GM19351 (cell line): Measurements from ENCODE around the gene USP12.
"Not testable (repeated sequence)": the region's sequence is repeated elsewhere in the genome, so short reads cannot be mapped to it uniquely, and the experiment has no call there.

Experiments used
- ATAC-seq: cut with Tn5 transposase; IDR thresholded peaks from one replicate; pipeline ENCODE4 v1.9.1; 2021; ENCODE audit warnings: mild to moderate bottlenecking, moderate library complexity; ENCODE audit not compliant: unreplicated experiment

The USP12 gene

DNA sequence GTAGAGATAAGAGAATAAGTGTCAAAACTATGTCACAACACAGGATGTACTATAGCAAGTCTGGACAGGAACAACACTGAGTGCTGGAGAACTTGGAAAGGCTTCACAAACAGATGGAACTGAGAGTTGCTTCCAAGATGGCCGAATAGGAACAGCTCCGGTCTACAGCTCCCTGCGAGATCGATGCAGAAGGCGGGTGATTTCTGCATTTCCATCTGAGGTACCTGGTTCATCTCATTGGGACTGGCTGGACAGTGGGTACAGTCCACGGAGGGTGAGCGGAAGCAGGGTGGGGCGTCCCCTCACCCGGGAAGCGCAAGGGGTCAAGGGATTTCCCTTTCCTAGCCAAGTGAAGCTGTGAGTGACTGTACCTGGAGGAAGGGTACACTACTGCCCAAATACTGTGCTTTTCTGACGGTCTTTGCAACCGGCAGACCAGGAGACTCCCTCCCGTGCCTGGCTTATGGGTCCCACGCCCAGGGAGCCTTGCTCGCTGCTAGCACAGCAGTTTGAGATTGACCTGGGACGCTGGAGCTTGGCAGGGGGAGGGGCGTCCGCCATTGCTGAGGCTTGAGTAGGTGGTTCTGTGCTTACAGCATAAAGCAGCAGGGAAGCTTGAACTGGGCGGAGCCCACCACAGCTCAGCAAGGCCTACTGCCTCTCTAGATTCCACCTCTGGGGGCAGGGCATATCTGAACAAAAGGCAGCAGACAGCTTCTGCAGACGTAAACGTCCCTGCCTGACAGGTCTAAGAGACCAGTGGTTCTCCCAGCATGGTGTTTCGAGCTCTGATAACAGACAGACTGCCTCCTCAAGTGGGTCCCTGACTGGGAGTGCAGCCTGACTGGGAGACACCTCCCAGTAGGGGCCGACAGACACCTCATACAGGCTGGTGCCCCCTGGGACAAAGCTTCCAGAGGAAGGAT lies 46.0 kb downstream of the USP12 start:
- no peak for ATAC-seq

- ATAC-seq, result no peak
Observed at GRCh38 chr13:27124571-27124970, 47.0 kb downstream of the USP12 start.

DNA sequence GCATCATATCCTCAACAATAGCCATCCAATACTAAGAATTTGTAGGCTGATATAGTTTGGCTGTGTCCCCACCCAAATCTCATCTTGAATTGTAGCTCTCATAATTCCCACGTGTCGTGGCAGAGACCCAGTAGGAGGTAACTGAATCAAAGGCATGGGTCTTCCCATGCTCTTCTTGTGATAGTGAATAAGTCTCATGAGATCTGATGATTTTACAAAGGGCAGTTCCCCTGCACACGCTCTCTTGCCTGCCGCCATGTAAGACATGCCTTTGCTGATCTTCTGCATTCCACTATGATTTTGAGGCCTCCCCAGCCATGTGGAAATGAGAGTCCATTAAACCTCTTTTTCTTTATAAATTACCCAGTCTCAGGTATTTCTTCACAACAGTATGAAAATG lies 48.2 kb downstream of the USP12 start:
- ATAC-seq, result not testable (repeated sequence)

DNA sequence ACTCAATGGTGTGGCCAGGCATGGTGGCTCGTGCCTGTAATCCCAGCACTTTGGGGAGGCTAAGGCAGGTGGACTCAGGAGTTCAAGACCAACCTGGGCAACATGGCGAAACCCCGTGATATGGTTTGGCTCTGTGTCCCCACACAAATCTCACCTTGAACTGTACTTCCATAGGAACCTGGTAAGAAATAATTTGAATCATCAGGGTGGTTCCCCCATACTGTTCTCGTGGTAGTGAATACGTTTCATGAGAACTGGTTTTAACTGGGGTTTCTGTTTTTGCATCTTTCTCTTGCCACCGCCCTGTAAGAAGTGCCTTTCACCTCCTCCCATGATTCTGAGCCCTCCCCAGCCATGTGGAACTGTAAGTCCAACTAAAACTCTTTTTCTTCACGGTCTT lies 49.6 kb downstream of the USP12 start:
- no peak for ATAC-seq

GRCh38 chr13:27120811-27121210 lies 50.8 kb downstream of the USP12 start:
- ATAC-seq, result no peak

GRCh38 chr13:27120011-27120410 lies 51.6 kb downstream of the USP12 start:
- no peak for ATAC-seq

GRCh38 chr13:27118428-27119054 lies 53.1 kb downstream of the USP12 start:
- ATAC-seq, result no peak

- no peak for ATAC-seq
Observed at GRCh38 chr13:27117952-27118351, 53.7 kb downstream of the USP12 start.

GRCh38 chr13:27117158-27117557 lies 54.5 kb downstream of the USP12 start:
- ATAC-seq, result no peak

GRCh38 chr13:27113436-27113835 lies 58.2 kb downstream of the USP12 start:
- ATAC-seq, result no peak

- no peak for ATAC-seq
Observed at GRCh38 chr13:27112006-27112405, 59.6 kb downstream of the USP12 start.

DNA sequence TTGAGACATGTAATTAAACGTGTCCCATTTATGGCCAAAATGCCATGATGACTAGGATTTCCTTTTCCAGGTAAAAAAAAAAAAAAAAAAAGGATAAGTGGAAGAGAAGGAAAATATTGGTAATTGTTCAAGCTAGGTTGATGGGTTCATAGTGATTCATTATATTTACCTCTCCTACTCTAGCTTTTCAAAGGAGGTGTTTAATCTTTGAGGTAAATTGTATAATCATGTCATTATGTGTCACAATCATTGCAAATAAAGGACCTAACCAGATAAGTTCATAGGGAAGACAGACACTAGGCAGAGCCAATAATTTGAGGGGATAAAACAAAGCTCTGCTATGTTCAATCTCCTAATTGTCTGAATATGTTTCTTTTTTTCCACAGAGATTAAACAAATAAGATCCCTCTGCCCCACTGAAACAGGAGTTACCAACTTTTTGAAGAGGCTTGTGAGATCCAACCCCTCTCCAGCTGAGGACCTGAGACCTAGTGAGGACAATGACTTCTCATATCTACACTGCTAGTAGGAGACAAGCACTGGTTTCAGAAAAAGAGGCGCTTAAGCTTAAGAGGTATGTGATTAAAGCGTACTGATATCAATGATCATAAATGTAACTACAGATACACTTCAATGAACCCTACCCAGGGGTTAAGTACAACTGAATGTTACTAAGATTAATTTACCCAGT lies 61.4 kb downstream of the USP12 start:
- no peak for ATAC-seq

GRCh38 chr13:27106144-27106543 lies 65.5 kb downstream of the USP12 start:
- ATAC-seq, result no peak

GRCh38 chr13:27104606-27105005 lies 67.0 kb downstream of the USP12 start:
- no peak for ATAC-seq

GRCh38 chr13:27101847-27102246 lies 69.8 kb downstream of the USP12 start:
- no peak for ATAC-seq

DNA sequence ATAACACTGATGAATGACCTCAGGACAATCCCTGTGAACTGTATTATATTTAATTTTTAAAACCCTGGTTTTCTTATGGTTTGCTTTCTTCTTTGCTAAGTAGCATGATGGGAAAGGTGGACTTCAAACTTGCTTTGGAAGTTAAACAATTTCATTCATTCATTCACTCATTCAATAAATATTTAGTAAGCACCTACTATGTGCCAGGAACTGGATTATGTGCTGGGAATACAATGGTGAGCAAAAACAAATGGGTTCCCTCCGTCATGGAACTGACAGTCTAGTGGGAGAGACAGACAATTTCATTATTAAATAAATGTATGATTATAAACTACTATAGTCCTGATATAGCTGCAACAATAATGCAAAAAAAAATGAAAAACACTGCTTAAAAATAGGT lies 70.3 kb downstream of the USP12 start:
- no peak for ATAC-seq

DNA sequence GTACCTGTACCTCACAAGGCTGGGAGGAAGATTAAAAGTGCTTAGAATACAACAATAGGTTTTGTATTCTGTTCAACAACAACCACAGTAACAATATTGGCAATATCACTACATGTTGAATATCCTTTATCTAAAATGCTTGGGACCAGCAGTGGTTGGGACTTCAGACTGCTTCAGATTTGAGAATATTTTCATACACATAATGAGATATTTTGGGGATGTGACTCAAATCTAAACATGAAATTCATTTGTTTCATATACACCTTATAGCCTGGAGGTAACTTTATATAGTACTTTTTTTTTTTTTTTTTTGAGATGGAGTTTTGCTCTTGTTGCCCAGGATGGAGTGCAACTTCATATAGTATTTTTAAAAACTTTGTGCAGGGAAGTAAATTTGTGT lies 73.9 kb downstream of the USP12 start:
- no peak for ATAC-seq

DNA sequence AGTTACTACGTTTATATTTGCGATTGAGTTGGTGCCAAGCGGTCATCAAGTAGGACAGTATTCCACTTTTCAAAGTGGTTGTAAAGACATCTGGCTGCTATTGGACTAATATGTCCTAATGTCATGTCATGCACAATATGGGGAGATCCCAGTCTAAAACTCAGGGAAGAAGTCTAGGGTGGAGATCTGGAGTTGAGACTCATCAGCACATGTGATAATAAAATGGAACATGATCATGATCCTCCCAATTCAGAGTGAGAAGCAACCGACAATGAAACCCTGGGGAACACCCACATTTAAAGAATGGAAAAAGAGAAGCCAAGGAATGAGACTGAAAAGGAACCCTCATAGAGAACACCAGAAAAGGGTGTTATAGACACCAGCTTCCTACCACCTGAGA lies 80.2 kb downstream of the USP12 start:
- no peak for ATAC-seq

DNA sequence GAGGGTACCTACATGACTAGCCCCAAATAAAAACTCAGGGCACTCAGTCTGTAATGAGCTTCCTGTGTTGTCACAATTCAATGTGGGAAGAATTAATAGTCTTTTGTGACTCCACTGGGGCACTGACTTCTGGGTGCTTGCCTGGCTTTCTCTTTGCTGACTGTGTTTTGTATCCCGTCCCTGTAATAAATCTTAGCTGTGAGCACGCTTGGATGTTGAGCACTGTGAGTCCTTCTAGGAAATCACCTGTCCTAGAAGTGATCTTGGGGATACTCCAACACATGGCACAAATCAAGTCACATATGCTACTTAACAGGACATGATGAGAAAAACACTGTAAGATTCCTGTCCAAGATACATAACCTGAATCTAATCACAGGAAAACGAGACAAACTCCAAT lies 83.0 kb downstream of the USP12 start:
- no peak for ATAC-seq

- ATAC-seq, result no peak
Observed at GRCh38 chr13:27086599-27087265, 84.9 kb downstream of the USP12 start.

DNA sequence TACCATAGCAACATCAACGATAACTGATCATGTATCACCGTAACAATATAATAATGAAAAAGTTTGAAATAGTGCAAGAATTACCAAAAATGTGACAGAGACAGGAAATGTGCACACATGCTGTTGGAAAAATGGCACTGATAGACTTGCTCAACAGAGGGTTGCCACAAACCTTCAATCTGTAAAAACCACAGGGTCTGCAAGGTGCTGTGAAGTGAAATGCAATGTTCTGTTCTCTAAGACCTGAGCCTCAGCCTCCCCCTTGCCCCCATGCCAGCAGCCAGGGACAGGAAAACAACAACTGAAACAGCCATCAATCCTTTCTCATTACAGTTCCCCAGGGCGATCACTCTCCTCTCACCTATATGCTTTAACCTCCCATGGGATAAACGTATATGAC lies 88.4 kb downstream of the USP12 start:
- ATAC-seq, result no peak
